ENCODE results near the gene DPEP3. TPM values are rescaled to one million over a fixed set of nuclear protein-coding genes. Genes with fewer than 3 reads are reported as not detected.
A peak's percentile ranks its signal among the peaks of the same experiment; 100 is the strongest.
"Not testable (repeated sequence)": the region's sequence is repeated elsewhere in the genome, so short reads cannot be mapped to it uniquely, and the experiment has no call there.

DPEP3 gene
- not detected for total RNA-seq
- long read RNA-seq = 0 reads

GRCh38 chr16:67979955-67980678 is at the start of gene DPEP3:
TSS of gene DPEP3 (minus strand) at chr16:67980499. CDS start at chr16:67980380, 119 bp downstream.
- ATAC-seq (no peak), DNase-seq (no peak)
- intact Hi-C loops (cut with DNase I) = no loop called here

GRCh38 chr16:68028996-68029395 is 48.7 kb upstream of the DPEP3 start:
- DNase-seq (no peak), ATAC-seq (no peak)
- intact Hi-C loops (cut with DNase I) = no loop called here

GRCh38 chr16:68022728-68023537 is 42.6 kb upstream of the DPEP3 start, which contains the start of the genes DDX28 and DUS2:
TSS of gene DDX28 (minus strand) at chr16:68023232. CDS start at chr16:68023202, 30 bp downstream.
TSS of gene DUS2 (plus strand) at chr16:68023284. CDS start at chr16:68038024, 14,740 bp downstream.
- DNase-seq (peak; percentile 93), ATAC-seq (peak; percentile 98 to 99)
- intact Hi-C loops (cut with DNase I) = no loop called here

- ATAC-seq (peak in 1 of 2 donors; percentile 4), DNase-seq (no peak)
- intact Hi-C loops (cut with DNase I) = no loop called here
Observed at GRCh38 chr16:68022278-68022727, 42.0 kb upstream of the DPEP3 start.

- no peak for ATAC-seq
- no peak for DNase-seq
- intact Hi-C loops (cut with DNase I) = no loop called here
Observed at GRCh38 chr16:68021490-68021889, 41.2 kb upstream of the DPEP3 start.

- intact Hi-C loops (cut with DNase I) = no loop called here
- DNase-seq = no peak
- ATAC-seq = no peak
Observed at GRCh38 chr16:68019167-68019680, 38.9 kb upstream of the DPEP3 start.

- intact Hi-C loops (cut with DNase I) = no loop called here
- DNase-seq (no peak), ATAC-seq (no peak)
Observed at GRCh38 chr16:68015681-68016080, 35.4 kb upstream of the DPEP3 start, which contains the start of gene DPEP2NB. TSS of gene DPEP2NB (minus strand) at chr16:68015911. CDS start at chr16:68015770, 141 bp downstream.

- ATAC-seq = no peak
- DNase-seq = no peak
- intact Hi-C loops (cut with DNase I) = no loop called here
Observed at GRCh38 chr16:68013440-68013839, 33.1 kb upstream of the DPEP3 start.

- ATAC-seq; intact Hi-C loops (cut with DNase I); DNase-seq: not testable (repeated sequence)
Observed at GRCh38 chr16:68009872-68010271, 29.6 kb upstream of the DPEP3 start.

GRCh38 chr16:68009157-68009735 is 28.9 kb upstream of the DPEP3 start:
- ATAC-seq = no peak
- no peak for DNase-seq
- intact Hi-C loops (cut with DNase I) = no loop called here

- intact Hi-C loops (cut with DNase I) = no loop called here
- ATAC-seq = peak; percentile 80 to 87
Observed at GRCh38 chr16:68005786-68006286, 25.5 kb upstream of the DPEP3 start.

GRCh38 chr16:68005211-68005610 is 24.9 kb upstream of the DPEP3 start:
- ATAC-seq = no peak
- DNase-seq = no peak
- intact Hi-C loops (cut with DNase I) = no loop called here

More at GRCh38 chr16:68005786-68006286, 25.5 kb upstream of the DPEP3 start:
- no peak for DNase-seq

- intact Hi-C loops (cut with DNase I) = no loop called here
- DNase-seq (no peak), ATAC-seq (no peak)
Observed at GRCh38 chr16:68003031-68003430, 22.7 kb upstream of the DPEP3 start.

- ATAC-seq (peak in 1 of 2 donors; percentile 70), DNase-seq (peak; percentile 46)
- intact Hi-C loops (cut with DNase I) = no loop called here
Observed at GRCh38 chr16:68000450-68000849, 20.2 kb upstream of the DPEP3 start.

GRCh38 chr16:67999985-68000384 is 19.7 kb upstream of the DPEP3 start:
- DNase-seq (no peak), ATAC-seq (peak in 1 of 2 donors; percentile 54)
- intact Hi-C loops (cut with DNase I) = no loop called here

- DNase-seq; intact Hi-C loops (cut with DNase I): not testable (repeated sequence)
- peak; percentile 55 to 80 for ATAC-seq
Observed at GRCh38 chr16:67998779-67999688, 18.7 kb upstream of the DPEP3 start, which contains the start of gene DPEP2. TSS of gene DPEP2 (minus strand) at chr16:67999484. CDS start at chr16:67993212, 6,272 bp downstream.

- intact Hi-C loops (cut with DNase I) = not testable (repeated sequence)
Observed at GRCh38 chr16:67998231-67998778, 18.0 kb upstream of the DPEP3 start.

GRCh38 chr16:67996666-67997065 is 16.4 kb upstream of the DPEP3 start:
- no peak for ATAC-seq
- no peak for DNase-seq
- intact Hi-C loops (cut with DNase I) = no loop called here

More at GRCh38 chr16:67998231-67998778, 18.0 kb upstream of the DPEP3 start:
- ATAC-seq, DNase-seq: not testable (repeated sequence)
